Right cardiac atrium (tissue), 5 donors: ENCODE results near the gene ULK2. TPM values are rescaled to one million over a fixed set of nuclear protein-coding genes. Genes with fewer than 3 reads are reported as not detected.

ENCODE experiments used
- ATAC-seq, 2 donors: fragments of 200-7000 bp; cut with Tn5 transposase; one replicate each; pipeline versions ENCODE4 v1.8.0 to v1.9.1; 2020; ENCODE audit warnings: moderate library complexity in 2 of 2, mild to moderate bottlenecking in 1 of 2
- DNase-seq, 3 donors: peaks; one replicate each; pipeline ENCODE4 v3.0.0-alpha.2; 2020
- H3K27ac ChIP-seq: one replicate; pipeline ENCODE4 v1.5.1; 2013; ENCODE audit warnings: mild to moderate bottlenecking, low read length, control low read depth, moderate library complexity
- H3K27me3 ChIP-seq: one replicate; pipeline ENCODE4 v1.6.1; 2013; ENCODE audit not compliant: control insufficient read depth, insufficient read depth
- H3K4me1 ChIP-seq: one replicate; pipeline ENCODE4 v1.6.1; 2013; ENCODE audit warnings: low read length; ENCODE audit not compliant: control insufficient read depth, insufficient read depth
- H3K4me3 ChIP-seq: one replicate; pipeline ENCODE4 v1.5.1; 2013; ENCODE audit warnings: low read length, control low read depth
- H3K9me3 ChIP-seq: one replicate; pipeline ENCODE4 v1.6.1; 2013; ENCODE audit warnings: low read length; ENCODE audit not compliant: control insufficient read depth
- WGBS: extraction: QIAGEN DNeasy Blood & Tissue Kit; methylation state at CpG from one replicate; pipeline ENCODE4 v1.1.7; 2013; 5-methylcytosine and 5-hydroxymethylcytosine counted together
- intact Hi-C, 4 donors: fragments of 100-400 bp; cut with DNase I; formaldehyde crosslinking; loops; one replicate each; pipeline versions ENCODE4 v1.11.0 to v1.14.0; 2022 to 2023
- polyA plus RNA-seq: library from polyadenylated mRNA; stranded (reverse); fragments of 200-250 nt; gene quantifications from one replicate; pipeline ENCODE4 v1.2.3, GENCODE V29; 2013
- total RNA-seq, 4 donors: library from RNA; stranded (reverse); fragmentation: NEBNext Ultra II Directional; extraction: Animal tissue kit (Norgen Biotek cat#: 25700); gene quantifications; one replicate each; pipeline ENCODE4 v1.2.1, GENCODE V29; 2021
- donor health status: healthy with polysubstance abuse.
- donor health status: DM: no; HTN: yes; CAD: no.
- donor health status: DM: no; HTN: no; CAD: no.
- donor health status: DM: no; HTN: yes; CAD: no; lungs with severe emphysema.
- donor health status: DM: yes; HTN: yes; CAD: no.

The ULK2 gene
- total and polyA plus RNA-seq, 5 donors = 5.8 to 16.9 (median 15.1) TPM

DNA sequence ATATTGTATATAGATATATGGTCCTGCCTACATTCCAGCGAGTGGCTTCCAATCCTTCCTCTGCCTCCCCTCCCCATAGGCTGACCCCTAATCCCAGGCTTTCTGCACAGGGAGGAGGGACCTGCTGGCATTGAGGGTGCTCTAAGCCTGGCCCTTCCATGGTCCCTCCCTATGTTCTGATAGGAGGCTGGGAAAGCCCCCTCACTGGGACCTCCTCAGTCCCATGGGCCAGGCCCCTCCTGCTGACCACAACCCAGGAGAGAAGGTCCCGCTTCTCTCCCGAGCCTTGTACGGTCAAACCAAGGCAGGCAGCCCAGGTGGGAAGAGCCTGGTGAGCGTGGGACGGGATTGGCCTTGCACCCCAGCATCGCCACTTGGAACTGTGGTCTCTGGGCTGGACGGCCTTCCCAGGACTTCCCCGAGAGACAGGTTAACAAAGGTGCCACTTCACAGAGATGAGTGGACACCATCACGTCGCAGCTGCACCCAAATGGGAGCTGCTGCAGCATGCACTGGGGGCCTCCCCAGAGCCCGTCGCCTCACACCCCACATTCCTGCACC lies 120.5 kb downstream of the ULK2 start:
- no peaks in the 10 kb centered on the region for H3K4me1 ChIP-seq
- no peak for ATAC-seq
- no peaks in the 10 kb centered on the region for H3K9me3 ChIP-seq
- peak in 1 of 3 donors; percentile 11 for DNase-seq
- 94% methylated on average over 13 of the region's 13 CpGs for WGBS
- no peaks in the 10 kb centered on the region for H3K27me3 ChIP-seq
- H3K27ac ChIP-seq = no peak overlapping the region
- H3K4me3 ChIP-seq = no peak overlapping the region
- intact Hi-C loops = loop anchor here in 1 of 4 donors (10.0 kb wide), 1 partner anchor 72 kb away; no protein-coding TSS in a partner anchor

DNA sequence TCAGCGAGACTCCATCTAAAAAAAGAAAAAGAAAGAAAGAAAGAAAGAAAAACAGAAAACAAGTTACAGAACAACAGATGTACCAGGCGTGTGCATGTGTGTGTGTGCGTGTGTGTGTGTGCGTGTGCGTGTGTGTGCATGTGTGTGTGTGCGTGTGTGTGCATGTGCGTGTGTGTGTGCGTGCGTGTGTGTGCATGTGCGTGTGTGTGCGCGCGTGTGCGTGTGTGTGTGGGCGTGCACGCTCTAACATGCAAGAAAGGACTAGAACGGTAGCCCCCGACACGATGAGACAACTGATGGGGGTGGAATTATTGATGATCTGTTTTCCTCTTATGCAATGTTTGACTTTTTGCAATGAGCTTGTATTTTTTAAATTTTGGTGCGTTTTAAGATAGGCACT lies 121.2 kb downstream of the ULK2 start:
- Histone ChIP-seq H3K27ac (no peak overlapping the region), H3K4me1 (no peaks in the 10 kb centered on the region), H3K9me3 (no peaks in the 10 kb centered on the region), H3K4me3 (no peak overlapping the region), H3K27me3 (no peaks in the 10 kb centered on the region)
- no peak for ATAC-seq
- intact Hi-C loops = loop anchor here in 1 of 4 donors (10.0 kb wide), 1 partner anchor 72 kb away; no protein-coding TSS in a partner anchor
- peak in 1 of 3 donors; percentile 5 for DNase-seq
- 93% methylated on average over 20 of the region's 20 CpGs for WGBS

DNA sequence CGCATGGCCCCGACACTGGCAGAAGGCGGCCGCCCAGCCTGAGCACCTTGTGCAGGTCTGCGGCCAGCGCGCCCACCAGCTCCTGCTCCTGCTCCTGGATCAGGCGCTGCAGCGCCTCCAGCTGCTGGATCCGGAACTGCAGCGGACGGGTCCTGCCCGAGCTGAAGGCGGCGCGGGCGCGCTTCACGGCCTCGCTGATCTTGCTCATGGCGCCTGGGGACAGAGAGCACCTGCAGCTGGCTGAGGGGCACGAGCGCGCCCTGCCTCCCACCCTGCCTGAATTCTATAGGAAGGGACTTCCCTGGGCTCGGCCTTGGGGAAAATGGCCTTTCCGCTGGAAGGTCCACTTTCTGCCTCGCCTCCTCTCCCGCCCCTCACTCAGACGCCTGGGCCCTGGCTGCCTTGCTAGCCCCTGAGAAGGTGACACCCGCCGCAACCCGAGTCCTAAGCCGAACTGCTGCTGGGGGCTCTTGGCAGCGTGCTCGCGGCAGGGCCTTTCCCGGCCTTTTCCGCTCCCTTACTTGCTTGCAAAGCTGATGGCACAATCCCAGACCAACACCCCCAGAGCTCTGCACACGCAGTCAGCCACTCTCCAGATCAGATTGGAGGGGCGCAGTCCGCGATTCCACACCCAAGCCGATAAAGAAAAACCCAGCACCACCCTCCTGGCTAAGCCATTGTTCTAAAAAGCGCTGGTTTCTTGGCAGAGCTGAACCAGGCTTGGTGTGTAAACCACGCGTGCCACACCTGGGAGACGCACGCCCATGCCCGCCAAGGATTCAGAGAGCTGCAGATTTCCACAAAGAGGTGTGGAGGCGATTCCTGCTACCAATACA lies 122.6 kb downstream of the ULK2 start:
- Histone ChIP-seq H3K4me1 (no peaks in the 10 kb centered on the region), H3K4me3 (peak overlapping the region; percentile 56), H3K27ac (no peak overlapping the region), H3K27me3 (no peaks in the 10 kb centered on the region), H3K9me3 (no peaks in the 10 kb centered on the region)
- WGBS = 19% methylated on average over 50 of the region's 50 CpGs
- intact Hi-C loops = loop anchor here in 1 of 4 donors (10.0 kb wide), 1 partner anchor 70 kb away; no protein-coding TSS in a partner anchor
- peak; percentile 90 to 97 (median 97) for DNase-seq
- peak; percentile 88 to 89 for ATAC-seq

DNA sequence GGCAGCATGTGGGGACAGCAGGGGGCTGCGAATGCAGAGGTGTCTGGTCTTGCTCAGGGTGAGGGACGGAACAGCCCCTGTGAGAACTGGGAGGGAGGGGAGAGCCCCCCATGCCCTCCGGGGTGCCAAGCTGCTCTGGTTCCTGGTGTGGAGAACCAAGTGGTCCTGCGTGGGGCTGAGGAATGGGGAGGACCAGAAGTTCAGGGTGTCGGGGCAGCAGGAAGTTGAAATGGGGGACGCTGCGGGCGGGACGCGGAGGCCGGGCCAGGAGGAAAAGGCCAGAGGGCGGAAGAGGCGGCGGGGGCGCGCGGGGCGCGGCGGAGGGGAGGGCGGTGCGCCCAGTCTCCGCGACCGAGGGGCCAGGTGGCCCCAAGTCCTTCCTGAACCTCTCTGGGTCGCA lies 123.2 kb downstream of the ULK2 start:
- DNase-seq (peak in 2 of 3 donors; percentile 48 to 72), ATAC-seq (peak; percentile 53 to 59)
- no peaks in the 10 kb centered on the region for H3K4me1 ChIP-seq
- intact Hi-C loops = loop anchor here in 1 of 4 donors (10.0 kb wide), 1 partner anchor 70 kb away; no protein-coding TSS in a partner anchor
- no peaks in the 10 kb centered on the region for H3K9me3 ChIP-seq
- H3K4me3 ChIP-seq = peak overlapping the region; percentile 56
- H3K27me3 ChIP-seq = no peaks in the 10 kb centered on the region
- H3K27ac ChIP-seq = no peak overlapping the region
- WGBS = 6% methylated on average over 26 of the region's 26 CpGs

DNA sequence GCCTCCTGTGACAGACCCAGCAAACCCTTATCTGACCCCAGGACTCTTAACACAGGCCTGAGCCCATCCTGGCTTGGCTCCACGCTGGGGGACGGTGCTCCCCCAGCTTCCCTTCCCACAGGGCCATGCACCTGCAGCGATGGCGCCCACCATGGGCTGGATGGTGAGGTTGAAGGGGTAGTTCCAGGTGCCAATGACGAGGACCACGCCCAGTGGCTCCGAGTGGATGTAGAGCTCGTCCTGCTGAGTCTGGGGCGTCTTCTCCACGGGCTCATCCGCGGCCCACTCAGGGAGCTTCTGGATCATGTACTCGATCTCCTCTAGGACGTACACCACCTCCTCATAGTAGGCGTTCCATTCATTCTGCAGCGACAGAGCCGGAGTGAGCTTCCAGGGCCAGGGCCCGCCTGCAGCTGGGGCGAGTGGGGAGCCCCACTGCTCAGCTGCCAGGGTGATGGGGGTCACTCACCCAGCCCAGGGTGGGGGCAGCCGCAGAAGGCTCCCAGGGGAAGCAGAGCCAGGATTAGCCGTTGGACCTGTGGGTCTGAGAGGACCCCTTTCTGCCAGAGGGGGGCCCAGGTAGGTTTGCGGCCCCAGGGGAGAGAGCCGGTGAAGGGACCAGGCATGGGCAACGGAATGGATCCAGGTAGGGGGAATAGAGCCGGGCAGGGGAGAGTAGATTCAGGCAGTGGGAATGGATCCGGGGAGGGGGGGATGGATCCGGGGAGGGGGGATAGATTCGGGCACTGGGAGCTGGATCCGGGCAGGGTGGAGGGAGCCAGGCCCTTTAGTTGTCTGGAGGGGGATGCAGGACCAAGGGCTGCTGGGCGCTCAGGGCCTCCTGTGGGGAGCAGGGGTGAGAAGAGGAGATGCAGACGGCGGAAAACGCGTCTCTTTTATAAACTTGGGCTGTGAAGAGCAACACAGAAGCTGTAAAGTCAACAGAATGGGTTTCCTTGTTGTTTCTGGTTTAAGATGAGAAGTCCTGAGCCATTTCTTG lies 124.3 kb downstream of the ULK2 start:
- no peaks in the 10 kb centered on the region for H3K4me1 ChIP-seq
- WGBS = 93% methylated on average over 34 of the region's 34 CpGs
- no peak overlapping the region for H3K27ac ChIP-seq
- no peaks in the 10 kb centered on the region for H3K9me3 ChIP-seq
- no peak overlapping the region for H3K4me3 ChIP-seq
- ATAC-seq = no peak
- H3K27me3 ChIP-seq = no peaks in the 10 kb centered on the region
- peak in 2 of 3 donors; percentile 43 to 55 for DNase-seq
- intact Hi-C loops = loop anchor here in 1 of 4 donors (10.0 kb wide), 1 partner anchor 69 kb away; no protein-coding TSS in a partner anchor

DNA sequence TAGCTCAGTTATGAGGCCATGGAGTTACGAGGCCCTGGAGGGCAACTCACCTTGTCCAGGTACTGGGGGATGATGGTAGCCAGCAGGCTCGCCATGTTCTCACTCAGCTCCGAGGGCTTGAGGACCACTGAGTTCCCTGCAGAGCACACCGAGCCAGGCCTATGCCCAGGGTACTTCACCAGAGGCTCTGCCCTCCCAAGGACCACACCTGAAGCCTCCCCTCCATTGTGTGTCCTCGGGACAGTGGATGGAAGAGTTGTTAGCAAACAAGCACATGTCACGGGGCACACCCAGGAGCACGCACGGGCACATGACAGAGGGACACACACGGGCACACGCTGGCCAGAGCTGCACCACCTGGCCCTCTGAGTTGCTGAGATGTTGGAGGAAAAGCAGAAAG lies 125.2 kb downstream of the ULK2 start:
- H3K4me1 ChIP-seq = no peaks in the 10 kb centered on the region
- H3K4me3 ChIP-seq = no peak overlapping the region
- intact Hi-C loops = loop anchor here in 1 of 4 donors (10.0 kb wide), 1 partner anchor 68 kb away; no protein-coding TSS in a partner anchor
- H3K27me3 ChIP-seq = no peaks in the 10 kb centered on the region
- WGBS = 94% methylated on average over 10 of the region's 10 CpGs
- no peak for ATAC-seq
- no peak overlapping the region for H3K27ac ChIP-seq
- DNase-seq = peak in 1 of 3 donors; percentile 22
- H3K9me3 ChIP-seq = no peaks in the 10 kb centered on the region

DNA sequence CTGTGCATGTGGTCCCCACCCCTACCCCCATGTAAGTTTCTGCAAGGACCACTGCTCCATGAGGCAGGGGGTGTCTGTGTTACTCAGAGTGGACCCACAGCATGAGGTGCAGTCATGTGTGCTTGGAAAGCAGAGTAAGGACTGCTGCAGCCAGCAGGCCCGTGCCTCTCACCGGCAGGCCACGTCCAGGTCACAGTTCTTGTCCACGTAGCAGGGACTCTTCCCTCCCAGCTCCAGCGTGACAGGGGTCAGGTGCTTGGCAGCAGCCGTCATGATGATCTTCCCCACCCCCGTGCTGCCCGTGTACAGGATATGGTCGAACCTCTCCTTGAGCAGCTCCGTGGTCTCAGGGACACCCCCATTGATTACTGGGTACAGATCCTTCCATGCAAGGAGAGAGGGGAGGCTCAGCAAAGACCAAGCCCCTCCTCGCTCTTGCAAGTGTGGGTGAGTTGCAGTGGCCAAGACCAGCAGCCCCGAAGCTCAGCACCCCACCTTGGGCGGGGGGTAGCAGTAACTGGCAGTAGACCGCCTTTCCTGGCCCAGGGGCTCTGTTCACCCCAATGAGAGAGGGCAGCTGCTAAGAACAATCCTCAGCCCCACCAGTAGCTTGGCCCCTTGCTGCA lies 125.8 kb downstream of the ULK2 start:
- no peak overlapping the region for H3K4me3 ChIP-seq
- intact Hi-C loops = loop anchor here in 1 of 4 donors (10.0 kb wide), 1 partner anchor 67 kb away; no protein-coding TSS in a partner anchor
- DNase-seq (no peak), ATAC-seq (no peak)
- H3K9me3 ChIP-seq = no peaks in the 10 kb centered on the region
- no peaks in the 10 kb centered on the region for H3K27me3 ChIP-seq
- no peaks in the 10 kb centered on the region for H3K4me1 ChIP-seq
- H3K27ac ChIP-seq = no peak overlapping the region
- WGBS = 85% methylated on average over 14 of the region's 14 CpGs

DNA sequence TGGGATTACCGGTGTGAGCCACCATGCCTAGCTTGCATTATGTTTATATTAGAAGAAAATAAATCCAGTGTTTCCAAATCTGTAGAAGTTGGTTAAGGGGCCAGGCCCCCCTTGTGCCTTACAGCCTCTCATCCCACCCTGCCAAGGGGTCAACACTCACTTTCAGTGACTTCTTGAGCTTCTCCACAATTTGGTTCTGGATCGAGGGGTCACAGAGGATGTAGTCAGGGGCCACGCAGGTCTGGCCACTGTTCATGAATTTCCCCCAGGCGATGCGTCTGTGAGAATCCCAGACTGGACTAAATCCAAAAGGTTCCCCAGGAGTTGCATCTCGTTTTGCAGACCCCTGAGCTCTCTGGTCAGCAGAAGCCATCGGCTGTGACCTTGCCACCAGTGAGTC lies 126.8 kb downstream of the ULK2 start:
- Histone ChIP-seq H3K9me3 (no peaks in the 10 kb centered on the region), H3K27me3 (no peaks in the 10 kb centered on the region), H3K4me1 (no peaks in the 10 kb centered on the region), H3K4me3 (no peak overlapping the region), H3K27ac (no peak overlapping the region)
- DNase-seq (no peak), ATAC-seq (no peak)
- intact Hi-C loops = loop anchor here in 1 of 4 donors (10.0 kb wide), 1 partner anchor 66 kb away; no protein-coding TSS in a partner anchor
- WGBS = 83% methylated on average over 7 of the region's 7 CpGs

DNA sequence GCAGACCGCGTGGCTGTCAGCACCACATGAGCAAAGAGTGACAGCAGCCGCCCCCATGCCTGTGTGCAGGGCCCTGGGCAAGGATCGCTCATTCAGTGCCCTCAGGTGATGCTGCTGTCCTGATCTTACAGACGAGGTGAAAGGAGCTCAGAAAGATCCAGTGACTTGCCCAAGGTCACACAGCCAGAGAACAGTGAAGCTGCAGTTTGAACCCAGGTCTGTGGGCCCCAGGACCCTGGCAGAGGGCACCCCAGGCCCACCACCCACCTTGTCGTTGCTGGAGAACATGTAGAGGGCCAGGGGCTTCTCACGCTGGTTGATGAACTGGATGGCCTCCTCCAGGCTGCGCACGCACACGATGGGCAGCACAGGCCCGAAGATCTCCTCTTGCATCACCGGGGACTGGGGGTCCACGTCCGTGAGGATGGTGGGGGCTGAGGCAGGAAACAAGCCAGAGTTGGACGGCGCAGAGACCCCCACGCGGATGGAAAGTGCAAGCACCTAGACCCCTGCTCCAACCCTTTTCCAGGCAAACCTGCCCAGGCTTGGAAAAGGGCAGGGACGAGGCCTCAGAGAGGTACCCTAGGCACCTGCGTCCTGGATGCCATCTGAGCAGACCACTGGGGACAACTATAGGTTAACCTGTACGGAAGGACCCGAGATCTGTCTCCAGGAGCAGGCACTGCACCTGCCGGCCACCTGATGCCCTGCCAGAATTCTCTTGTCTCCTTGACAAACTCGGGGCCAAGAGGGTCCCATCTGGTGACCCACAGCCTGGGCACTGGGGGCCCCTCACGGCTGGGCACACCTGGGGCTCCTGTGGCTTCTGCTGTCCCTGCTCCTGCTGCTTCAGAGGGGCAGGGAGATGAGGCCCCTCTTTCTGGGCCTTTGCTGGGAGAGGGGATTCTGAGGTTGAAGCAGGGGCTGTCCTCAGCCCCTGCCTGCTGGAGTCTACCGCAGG lies 128.2 kb downstream of the ULK2 start:
- no peaks in the 10 kb centered on the region for H3K9me3 ChIP-seq
- no peaks in the 10 kb centered on the region for H3K4me1 ChIP-seq
- no peak overlapping the region for H3K27ac ChIP-seq
- DNase-seq (peak in 1 of 3 donors; percentile 29), ATAC-seq (no peak)
- no peak overlapping the region for H3K4me3 ChIP-seq
- WGBS = 89% methylated on average over 26 of the region's 26 CpGs
- H3K27me3 ChIP-seq = no peaks in the 10 kb centered on the region
- intact Hi-C loops = loop anchor here in 1 of 4 donors (10.0 kb wide), 1 partner anchor 65 kb away; no protein-coding TSS in a partner anchor
